ENCODE data around the gene ZNF705A. TPM values are rescaled to one million over a fixed set of nuclear protein-coding genes. Genes with fewer than 3 reads are reported as not detected.
"Not testable (repeated sequence)": the region's sequence is repeated elsewhere in the genome, so short reads cannot be mapped to it uniquely, and the experiment has no call there.

Gene ZNF705A
- total and polyA plus RNA-seq, 10 of the 15 experiments (the other 5 are each of a cell fraction or from before 2014, with no cell fraction given), result 0.04 TPM; not detected in 9

DNA sequence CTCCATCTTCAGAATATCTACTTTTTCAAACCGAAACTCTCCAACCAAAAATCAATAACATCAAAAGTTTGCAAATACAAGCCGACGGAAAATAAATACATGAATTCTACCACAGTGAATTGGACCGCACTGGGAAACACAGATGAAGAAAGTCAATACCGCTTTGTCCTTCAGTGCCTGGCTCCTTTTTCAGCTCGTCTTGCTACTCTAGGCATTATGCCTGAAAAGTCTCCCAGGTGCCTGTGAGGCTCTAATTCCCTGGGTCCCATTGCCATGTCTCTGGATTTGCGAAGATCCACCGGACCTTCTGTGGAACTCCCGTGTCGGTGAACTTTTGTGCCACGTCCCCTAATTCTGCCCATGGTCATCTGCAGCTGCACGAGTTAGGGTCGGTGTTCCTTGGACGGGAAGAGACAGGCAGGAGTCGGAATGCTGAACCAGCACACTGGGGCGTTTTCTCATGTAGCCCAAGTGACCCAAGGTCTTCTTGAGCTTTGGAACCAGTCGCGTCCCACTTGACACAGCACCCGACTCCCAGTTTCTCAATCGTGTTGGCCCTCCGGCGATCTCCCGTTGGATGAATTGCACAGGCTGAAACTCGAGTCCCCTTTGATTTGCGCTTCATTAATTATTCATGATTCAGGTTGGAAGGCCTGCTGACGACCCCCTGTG, 62.0 kb downstream of the ZNF705A start:
- RAD21 ChIA-PET (ENCODE audit: unreplicated experiment); H3K36me3 ChIP-seq (ENCODE audit: control insufficient read depth in 2 of 2, insufficient read depth in 2 of 2, low read length in 1 of 2); DNase-seq (ENCODE audit: low read depth, low spot score); FAIRE-seq; BruUV-seq (replicated peaks); H3K9ac ChIP-seq (ENCODE audit: control insufficient read depth, insufficient read depth, low read length); H4K20me1 ChIP-seq (ENCODE audit: control insufficient read depth, insufficient read depth); in situ Hi-C loops (cut with MboI); intact Hi-C loops (cut with micrococcal nuclease; ENCODE audit: unreplicated experiment); H3K27ac ChIP-seq (ENCODE audit: control insufficient read depth, insufficient read depth); H3K27me3 ChIP-seq (replicated peaks in 1 of 2; ENCODE audit: control insufficient read depth in 2 of 2, insufficient read depth in 2 of 2, low read length in 1 of 2); H3K9me3 ChIP-seq (replicated peaks; ENCODE audit: control insufficient read depth, insufficient read depth, low read length); POLR2A ChIA-PET; ATAC-seq; H3K4me1 ChIP-seq (ENCODE audit: control insufficient read depth, insufficient read depth, low read length); H3K4me3 ChIP-seq; CTCF ChIA-PET; SMC1A ChIA-PET (ENCODE audit: uncharacterized antibody, unreplicated experiment); H3K79me2 ChIP-seq (ENCODE audit: control insufficient read depth, insufficient read depth, low read length); H3K4me2 ChIP-seq (ENCODE audit: control insufficient read depth, insufficient read depth); H2AFZ ChIP-seq (ENCODE audit: control insufficient read depth, low read depth, low read length): not testable (repeated sequence)
- 54% methylated on average over 26 of the region's 26 CpGs for WGBS (ENCODE audit: insufficient coverage, insufficient replicate concordance, low lambda C conversion rate, missing lambda C conversion rate)

DNA sequence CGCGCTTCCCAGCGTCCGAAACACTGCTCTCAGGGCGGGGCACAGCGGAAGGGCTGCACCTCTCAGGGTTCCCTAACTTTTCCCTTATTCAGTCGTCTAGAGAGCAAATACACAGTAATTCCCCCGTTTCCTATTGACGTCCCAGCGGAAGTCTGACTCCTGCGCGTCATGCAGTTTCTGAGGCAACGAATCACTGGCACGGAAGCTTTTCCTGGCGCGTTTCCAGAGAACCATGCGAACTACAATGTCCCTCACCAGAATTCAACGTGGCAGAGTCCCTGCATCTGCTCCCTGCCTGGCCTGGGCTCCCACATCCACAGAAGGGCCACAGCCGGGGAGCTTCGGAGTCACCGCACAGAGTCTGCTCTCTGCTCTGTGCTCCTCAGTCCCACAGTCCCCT, 64.6 kb downstream of the ZNF705A start:
- H3K36me3 ChIP-seq (ENCODE audit: control insufficient read depth in 2 of 2, insufficient read depth in 2 of 2, low read length in 1 of 2); SMC1A ChIA-PET (ENCODE audit: uncharacterized antibody, unreplicated experiment); H3K9ac ChIP-seq (ENCODE audit: control insufficient read depth, insufficient read depth, low read length); H3K4me1 ChIP-seq (ENCODE audit: control insufficient read depth, insufficient read depth, low read length); H3K27ac ChIP-seq (ENCODE audit: control insufficient read depth, insufficient read depth); H3K4me2 ChIP-seq (ENCODE audit: control insufficient read depth, insufficient read depth); FAIRE-seq; ATAC-seq; CTCF ChIA-PET; H4K20me1 ChIP-seq (ENCODE audit: control insufficient read depth, insufficient read depth); RAD21 ChIA-PET (ENCODE audit: unreplicated experiment); in situ Hi-C loops (cut with MboI); POLR2A ChIA-PET; BruUV-seq (replicated peaks); intact Hi-C loops (cut with micrococcal nuclease; ENCODE audit: unreplicated experiment); H2AFZ ChIP-seq (ENCODE audit: control insufficient read depth, low read depth, low read length); H3K9me3 ChIP-seq (replicated peaks; ENCODE audit: control insufficient read depth, insufficient read depth, low read length); H3K27me3 ChIP-seq (replicated peaks in 1 of 2; ENCODE audit: control insufficient read depth in 2 of 2, insufficient read depth in 2 of 2, low read length in 1 of 2); H3K79me2 ChIP-seq (ENCODE audit: control insufficient read depth, insufficient read depth, low read length); H3K4me3 ChIP-seq; DNase-seq (ENCODE audit: low read depth, low spot score): not testable (repeated sequence)
- 71% methylated on average over 21 of the region's 21 CpGs for WGBS (ENCODE audit: insufficient coverage, insufficient replicate concordance, low lambda C conversion rate, missing lambda C conversion rate)

DNA sequence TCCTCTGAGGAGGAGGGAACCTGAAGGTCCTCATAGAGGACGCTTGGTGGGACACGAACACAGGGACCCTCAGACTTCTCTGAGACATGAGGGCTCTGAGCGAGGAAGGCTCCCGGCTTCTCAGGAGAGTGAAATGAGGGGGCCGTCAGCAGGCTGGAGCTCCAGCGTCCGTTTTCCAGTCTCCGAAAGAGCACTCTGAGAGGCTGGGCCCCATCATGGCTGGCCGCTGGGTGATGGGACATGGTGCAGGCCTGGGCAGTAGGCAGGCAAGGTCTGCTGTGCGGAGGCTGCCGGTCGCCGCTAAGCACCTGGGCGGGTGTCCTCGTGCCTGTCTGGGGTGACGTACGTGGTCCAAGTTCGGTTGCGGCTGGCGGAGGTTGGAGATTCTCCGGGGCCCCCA, 65.0 kb downstream of the ZNF705A start:
- FAIRE-seq; H3K27me3 ChIP-seq (replicated peaks in 1 of 2; ENCODE audit: control insufficient read depth in 2 of 2, insufficient read depth in 2 of 2, low read length in 1 of 2): not testable (repeated sequence)

DNA sequence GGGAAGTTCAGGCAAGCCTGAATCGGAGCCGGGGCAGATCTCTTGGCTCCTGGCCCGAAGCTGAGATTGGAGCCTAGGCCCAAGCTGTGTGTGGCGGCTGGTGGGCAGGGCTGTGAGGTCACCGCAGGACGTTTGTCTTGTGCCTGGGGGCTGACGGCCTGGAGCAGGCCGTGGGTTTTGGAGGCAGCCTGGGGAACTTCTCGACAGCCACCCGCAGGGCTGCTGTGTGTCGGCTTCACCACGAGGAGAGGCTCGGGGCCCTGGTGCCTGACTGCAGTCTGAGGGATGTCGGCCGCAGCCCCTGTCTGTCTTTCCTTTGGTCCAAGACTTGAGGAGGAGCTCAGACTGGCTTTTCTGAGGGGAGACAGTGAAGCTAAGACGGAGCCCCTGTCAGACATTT, 65.5 kb downstream of the ZNF705A start:
- SMC1A ChIA-PET (ENCODE audit: uncharacterized antibody, unreplicated experiment), result interaction anchor here (0.6 kb wide), 1 partner anchor 111 kb away, joined by 3 read pairs; no protein-coding TSS in a partner anchor
- H3K79me2 ChIP-seq (ENCODE audit: control insufficient read depth, insufficient read depth, low read length); BruUV-seq (replicated peaks); intact Hi-C loops (cut with micrococcal nuclease; ENCODE audit: unreplicated experiment); POLR2A ChIA-PET; H4K20me1 ChIP-seq (ENCODE audit: control insufficient read depth, insufficient read depth); H3K9me3 ChIP-seq (replicated peaks; ENCODE audit: control insufficient read depth, insufficient read depth, low read length); H3K36me3 ChIP-seq (ENCODE audit: control insufficient read depth in 2 of 2, insufficient read depth in 2 of 2, low read length in 1 of 2); CTCF ChIA-PET; FAIRE-seq; ATAC-seq; in situ Hi-C loops (cut with MboI); H3K27ac ChIP-seq (ENCODE audit: control insufficient read depth, insufficient read depth); RAD21 ChIA-PET (ENCODE audit: unreplicated experiment); H3K4me3 ChIP-seq; H3K4me2 ChIP-seq (ENCODE audit: control insufficient read depth, insufficient read depth); H2AFZ ChIP-seq (ENCODE audit: control insufficient read depth, low read depth, low read length); H3K9ac ChIP-seq (ENCODE audit: control insufficient read depth, insufficient read depth, low read length); DNase-seq (ENCODE audit: low read depth, low spot score); H3K27me3 ChIP-seq (replicated peaks in 1 of 2; ENCODE audit: control insufficient read depth in 2 of 2, insufficient read depth in 2 of 2, low read length in 1 of 2); H3K4me1 ChIP-seq (ENCODE audit: control insufficient read depth, insufficient read depth, low read length): not testable (repeated sequence)
- 50% methylated on average over 16 of the region's 16 CpGs for WGBS (ENCODE audit: insufficient coverage, insufficient replicate concordance, low lambda C conversion rate, missing lambda C conversion rate)

More for the DNA sequence above, 65.0 kb downstream of the ZNF705A start:
- H3K4me1 ChIP-seq (ENCODE audit: control insufficient read depth, insufficient read depth, low read length); BruUV-seq (replicated peaks); RAD21 ChIA-PET (ENCODE audit: unreplicated experiment); H3K79me2 ChIP-seq (ENCODE audit: control insufficient read depth, insufficient read depth, low read length); H3K36me3 ChIP-seq (ENCODE audit: control insufficient read depth in 2 of 2, insufficient read depth in 2 of 2, low read length in 1 of 2); H3K27ac ChIP-seq (ENCODE audit: control insufficient read depth, insufficient read depth); intact Hi-C loops (cut with micrococcal nuclease; ENCODE audit: unreplicated experiment); H3K9ac ChIP-seq (ENCODE audit: control insufficient read depth, insufficient read depth, low read length); H4K20me1 ChIP-seq (ENCODE audit: control insufficient read depth, insufficient read depth); H3K4me3 ChIP-seq; DNase-seq (ENCODE audit: low read depth, low spot score); H3K4me2 ChIP-seq (ENCODE audit: control insufficient read depth, insufficient read depth); H3K9me3 ChIP-seq (replicated peaks; ENCODE audit: control insufficient read depth, insufficient read depth, low read length); H2AFZ ChIP-seq (ENCODE audit: control insufficient read depth, low read depth, low read length); POLR2A ChIA-PET; CTCF ChIA-PET; ATAC-seq; in situ Hi-C loops (cut with MboI): not testable (repeated sequence)
- SMC1A ChIA-PET (ENCODE audit: uncharacterized antibody, unreplicated experiment), result interaction anchor here (0.6 kb wide), 1 partner anchor 110 kb away, joined by 3 read pairs; no protein-coding TSS in a partner anchor
- WGBS (ENCODE audit: insufficient coverage, insufficient replicate concordance, low lambda C conversion rate, missing lambda C conversion rate), result 64% methylated on average over 21 of the region's 21 CpGs

Measured in GM12878 (cell line).